Activated CD4-positive, alpha-beta T cell treated with anti-CD3 and anti-CD28 coated beads, Interleukin-2, amount 50 U/mL, for 4 hours (primary cell): ENCODE measurements around the gene NTRK3.

Experiments used
- DNase-seq, 2 experiments: peaks; one replicate each; pipeline ENCODE4 v3.0.0-alpha.2; 2020

NTRK3 gene

DNA sequence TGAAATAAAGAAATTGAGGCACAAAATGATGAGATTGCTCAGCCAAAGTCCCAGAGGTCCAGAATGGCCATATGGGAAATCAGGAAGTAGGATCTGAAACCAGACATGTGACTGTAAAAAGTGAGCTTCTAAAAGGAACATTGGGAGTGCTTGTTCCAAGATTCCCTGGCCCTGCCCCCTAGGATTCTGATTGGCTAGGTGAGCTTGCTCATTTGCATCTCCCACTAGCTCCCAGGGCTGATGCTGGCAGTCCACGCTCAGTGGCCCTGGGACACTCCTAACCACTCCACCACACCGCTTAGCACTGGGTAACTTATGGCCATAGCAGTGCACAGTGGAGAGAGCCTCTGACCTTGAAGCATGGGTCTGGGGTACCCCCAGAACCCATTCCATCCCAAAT is 326.7 kb downstream of the NTRK3 start:
- no peak for DNase-seq

DNA sequence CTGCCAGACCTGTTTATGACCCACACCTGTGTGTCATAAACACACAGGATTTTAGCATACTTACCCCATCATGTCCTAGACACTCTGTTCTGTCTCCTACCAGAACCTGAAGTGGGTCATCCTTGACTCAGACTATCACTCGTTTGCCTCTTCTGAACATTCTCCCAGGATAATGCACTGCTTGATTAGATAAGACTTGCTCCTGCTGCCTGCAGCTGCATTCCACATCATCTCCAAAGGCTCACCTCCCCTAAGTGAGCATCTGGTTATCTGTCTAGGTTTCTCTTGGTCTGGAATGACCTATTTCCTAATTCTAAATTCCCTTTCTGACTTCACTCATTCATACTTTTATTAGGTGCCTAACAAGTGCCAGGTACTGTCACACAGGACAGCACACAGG is 332.1 kb downstream of the NTRK3 start:
- DNase-seq = no peak

DNA sequence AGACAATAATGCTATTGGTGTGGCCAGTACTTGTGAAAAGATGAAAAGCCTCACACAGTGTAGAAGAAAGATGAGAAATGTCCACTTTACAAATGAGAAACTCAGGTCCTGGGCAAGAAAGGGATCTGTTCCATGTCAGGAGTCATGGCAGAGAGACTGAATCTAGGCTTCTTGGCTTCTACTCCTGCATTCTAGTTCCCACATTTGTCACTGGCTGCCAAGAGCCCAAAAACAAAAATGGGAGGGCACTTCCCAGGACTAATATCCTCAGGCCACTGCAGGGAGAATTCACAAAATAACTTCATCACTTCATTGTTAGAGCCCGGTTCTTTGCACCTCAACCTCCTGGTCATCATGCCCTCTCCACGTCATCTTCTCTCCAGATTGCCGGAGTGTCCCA is 337.5 kb downstream of the NTRK3 start:
- no peak for DNase-seq

DNA sequence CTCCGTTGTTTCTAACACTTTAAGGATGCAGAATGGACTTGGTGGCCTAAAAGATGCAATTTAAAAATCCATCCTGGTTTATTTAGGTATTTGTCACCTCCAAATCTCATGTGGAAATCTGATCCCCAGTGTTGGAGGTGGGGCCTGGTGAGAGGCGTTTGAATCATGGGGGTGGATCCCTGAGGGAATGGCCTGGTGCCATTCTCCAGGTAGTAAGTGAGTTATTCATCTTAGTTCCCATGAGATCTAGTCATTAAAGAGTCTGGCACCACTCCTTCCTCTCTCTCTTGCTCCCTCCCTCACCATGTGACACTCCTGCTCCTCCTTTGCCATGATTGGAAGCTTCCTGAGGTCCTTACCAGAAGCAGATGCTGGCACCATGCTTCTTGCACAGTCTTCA is 339.1 kb downstream of the NTRK3 start:
- DNase-seq = no peak

DNA sequence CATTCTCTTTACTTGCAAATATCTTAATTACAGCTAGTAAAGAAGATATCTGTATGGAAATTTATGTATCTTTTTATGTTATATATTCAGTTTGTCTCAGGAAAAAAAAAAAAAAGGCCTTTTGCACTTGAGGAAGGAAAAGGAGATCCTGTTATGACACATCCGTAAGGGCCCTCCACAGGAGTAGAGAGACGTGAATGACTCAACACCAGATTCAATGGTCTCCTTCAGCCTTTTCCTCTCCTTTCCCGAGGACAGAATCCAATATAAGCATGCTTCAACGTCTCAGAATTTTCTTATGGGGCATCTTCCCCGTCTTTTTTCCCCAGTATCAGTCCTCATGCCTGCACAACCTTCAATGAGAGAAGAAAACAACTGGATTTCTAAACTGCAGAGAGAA is 340.3 kb downstream of the NTRK3 start:
- DNase-seq = no peak

DNA sequence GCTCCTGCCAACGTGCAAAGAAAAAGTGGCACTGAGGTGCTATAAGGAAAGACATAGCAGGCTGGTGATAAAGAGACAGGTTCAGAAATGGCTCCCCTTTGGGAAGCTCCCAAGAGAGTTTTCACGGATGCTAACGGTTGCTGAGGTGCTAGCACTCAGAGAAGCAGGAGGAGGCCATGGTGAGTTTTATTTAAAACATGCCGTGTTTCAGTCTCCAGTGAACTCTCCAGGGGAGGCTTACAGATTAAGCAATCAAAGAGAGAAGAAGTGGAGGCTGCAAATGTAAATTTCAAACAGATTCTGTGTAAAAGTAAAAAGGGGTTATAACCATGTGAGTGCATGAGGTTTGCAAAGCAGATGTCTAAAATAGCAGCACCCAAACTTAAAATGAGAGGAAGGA is 346.2 kb downstream of the NTRK3 start:
- DNase-seq = no peak

DNA sequence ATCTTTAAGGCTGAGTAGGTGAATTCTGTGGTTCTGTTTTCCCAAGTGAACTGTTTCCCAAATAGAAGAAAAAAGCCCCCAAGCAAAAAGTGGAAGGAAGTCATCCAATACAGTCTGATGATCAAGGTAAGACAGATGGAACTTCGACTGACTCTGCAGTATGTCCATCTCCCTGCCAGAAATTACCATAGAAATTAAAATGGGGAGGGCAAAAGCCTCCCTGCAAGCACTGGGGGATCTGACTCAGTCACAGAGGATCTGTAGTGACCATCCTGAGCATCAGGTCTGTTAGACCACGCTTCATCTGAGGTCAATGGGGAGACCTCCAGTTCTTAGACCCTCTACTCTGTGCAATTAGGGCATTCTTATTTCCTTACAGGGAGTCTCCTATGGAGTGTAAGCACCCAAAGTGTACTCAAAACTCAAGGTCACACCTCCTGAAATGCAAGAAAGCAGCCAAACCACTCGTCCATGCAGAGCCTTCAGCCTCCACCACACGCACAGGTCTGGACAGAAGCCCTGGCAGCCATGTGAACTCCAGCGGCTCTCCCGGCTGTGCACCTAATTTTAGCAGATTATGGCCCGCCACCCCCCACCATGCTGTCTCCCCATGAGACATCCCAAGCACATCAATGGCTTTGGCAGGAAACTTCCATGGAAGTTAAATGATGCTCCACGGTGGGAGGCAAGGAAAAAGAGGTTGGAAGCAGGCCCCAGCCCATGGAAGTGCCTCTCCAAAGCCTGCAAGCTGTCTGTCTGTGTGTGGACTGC is 348.7 kb downstream of the NTRK3 start:
- no peak for DNase-seq

DNA sequence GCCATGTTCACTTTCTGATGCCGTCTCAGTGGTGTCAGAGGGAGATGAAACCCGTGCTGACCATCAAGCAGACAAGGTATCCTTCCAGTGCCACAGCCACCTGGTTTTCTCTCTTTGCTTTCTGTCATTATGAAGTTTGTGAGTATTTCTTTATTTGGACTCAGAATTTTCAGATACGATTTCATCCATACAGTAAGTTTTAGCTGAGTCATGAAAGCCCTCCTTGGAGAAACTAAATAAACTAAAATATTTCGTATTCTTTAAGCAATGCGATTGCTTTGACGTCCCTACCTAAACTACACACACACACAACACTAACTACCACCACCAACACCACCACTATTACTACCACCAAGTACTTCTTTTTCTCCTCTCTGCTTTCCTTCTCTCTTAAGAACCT is 350.1 kb downstream of the NTRK3 start:
- no peak for DNase-seq

DNA sequence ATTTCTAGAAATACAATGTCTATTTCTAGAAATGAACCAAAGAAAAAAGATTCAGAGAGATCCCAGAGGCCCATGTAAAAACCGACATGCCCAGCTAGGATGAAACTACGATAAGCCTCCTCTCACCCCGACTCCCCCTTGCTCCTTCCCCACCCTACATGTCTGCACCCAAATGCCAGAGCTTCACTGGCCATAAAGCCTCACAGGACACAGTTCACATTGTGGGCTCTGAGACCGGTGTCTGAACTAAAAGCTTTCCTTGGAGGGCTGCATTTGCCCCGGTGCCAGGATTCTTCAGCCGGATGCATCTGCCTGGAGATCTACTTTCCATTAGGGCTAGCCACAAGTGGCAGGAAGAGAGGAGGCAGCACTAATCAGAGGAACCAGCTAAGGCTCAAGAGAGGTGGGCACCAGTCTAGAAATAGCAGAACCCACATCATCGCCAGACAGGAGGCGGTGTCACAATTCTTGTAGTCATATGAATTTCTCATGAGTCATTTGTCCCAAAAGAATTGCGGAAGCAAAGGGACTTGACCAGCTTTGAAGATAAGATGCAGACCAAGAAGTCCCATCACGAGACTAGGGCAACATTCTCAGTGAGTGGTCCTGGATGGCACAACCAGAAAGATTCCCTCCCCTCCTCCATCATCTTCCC is 353.6 kb downstream of the NTRK3 start:
- DNase-seq = no peak

DNA sequence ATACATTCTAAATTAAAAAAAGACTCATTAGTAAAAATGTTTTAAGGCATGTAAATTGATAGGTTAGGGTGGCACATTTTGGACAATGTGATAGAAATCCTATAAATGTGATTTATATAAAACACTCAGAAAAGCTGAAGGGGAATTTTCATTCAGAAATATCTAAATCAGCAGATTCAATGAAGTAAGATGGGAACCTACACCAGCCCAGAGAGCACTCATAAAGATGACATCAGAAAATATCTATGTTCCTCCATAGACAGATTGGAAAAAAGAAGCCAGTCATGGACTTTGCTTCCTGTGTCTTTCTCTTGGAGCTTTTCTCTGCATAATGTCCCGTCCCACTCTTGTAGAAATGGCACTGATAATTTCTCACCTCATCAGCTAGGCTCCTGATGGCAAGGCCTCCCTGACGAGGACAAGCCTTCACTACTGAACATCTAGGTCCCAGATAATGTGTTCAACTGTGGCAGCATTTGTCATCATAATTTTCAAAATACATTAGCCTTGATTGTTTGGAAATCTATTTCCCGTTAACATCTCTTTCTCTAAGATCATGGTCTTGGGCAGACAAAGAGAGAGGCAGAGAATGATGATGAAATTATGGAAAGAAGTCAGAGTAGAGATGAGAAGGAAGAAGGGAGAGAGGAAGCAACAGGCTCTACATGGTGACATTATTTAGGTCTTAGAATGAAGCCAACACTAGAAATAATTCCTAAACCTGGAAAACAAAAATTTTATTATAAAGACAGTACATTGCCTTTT is 354.4 kb downstream of the NTRK3 start:
- no peak for DNase-seq

DNA sequence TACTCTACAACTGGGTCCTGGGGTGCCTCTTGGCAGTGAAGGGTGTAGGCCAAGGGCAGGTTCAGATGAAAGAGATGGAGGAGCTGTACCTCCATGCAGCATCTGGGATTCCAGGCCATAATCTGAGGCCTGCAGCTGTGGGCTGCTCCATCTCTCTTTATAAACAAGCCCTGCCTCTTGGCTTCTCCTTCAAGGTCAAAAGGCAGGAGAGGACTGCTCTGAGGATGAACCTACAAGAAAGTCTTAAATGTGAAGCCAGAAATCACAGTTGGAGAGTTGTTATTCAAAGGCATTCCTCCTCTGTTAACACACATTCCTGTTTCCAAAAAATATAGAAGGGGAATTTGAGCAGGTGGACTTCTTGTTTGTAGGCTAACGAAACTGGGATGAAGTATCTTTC is 355.5 kb downstream of the NTRK3 start:
- no peak for DNase-seq

DNA sequence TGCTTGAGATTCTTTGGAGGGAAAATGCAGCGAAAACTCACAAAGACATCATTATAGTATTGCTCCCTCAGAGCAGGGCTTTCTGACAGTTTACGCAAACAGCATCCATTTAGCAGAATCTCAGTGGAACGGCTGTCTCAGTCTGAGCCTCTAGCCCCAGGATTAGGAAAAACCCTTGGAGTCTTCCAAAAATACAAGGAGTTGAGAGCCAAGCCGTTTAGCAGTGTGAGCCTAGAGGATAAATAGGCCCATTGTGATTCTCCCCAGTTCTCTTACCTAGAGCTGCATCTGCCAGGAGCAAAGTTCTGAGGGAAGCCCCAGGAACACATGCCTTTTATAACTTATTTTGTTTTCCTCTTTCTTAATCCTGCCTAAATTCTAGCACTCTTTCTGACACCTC is 359.6 kb downstream of the NTRK3 start:
- DNase-seq = no peak

DNA sequence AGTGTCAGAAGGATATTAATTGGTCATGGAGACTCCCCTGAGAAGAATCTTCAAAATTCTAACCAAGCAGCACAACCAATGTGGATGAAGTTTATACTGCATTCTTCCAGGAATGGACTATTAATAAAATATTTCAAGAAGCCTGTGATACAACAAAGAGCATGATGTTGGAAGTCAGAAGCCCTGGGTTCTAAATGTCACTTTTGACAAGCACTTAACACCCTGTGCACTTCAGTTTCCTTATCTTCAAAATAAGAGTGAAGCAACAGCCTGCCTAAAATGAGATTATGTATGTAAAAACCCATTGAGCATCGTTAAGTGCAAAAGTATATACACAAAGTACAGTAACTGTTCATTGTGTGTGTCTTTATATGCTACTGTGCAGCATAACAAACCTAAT is 369.4 kb downstream of the NTRK3 start:
- no peak for DNase-seq

DNA sequence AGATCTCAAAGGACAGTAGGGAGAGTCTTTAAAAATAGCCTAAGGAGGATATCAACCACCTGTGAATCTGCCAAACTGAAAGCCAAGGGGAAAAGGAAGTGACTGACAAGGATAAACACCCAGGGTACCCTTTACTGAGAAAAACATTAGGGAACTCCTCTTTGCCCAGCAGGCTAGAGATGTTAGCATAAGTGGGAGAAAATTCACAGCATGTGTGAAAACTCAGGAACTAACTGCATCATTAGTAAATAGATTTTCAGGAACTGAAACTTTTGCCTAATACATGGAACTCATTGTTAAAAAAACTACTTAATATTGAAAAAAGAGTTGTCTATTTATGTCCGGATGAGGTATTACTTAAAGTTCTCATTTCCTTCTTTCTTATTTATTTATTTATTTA is 375.5 kb downstream of the NTRK3 start:
- no peak for DNase-seq

DNA sequence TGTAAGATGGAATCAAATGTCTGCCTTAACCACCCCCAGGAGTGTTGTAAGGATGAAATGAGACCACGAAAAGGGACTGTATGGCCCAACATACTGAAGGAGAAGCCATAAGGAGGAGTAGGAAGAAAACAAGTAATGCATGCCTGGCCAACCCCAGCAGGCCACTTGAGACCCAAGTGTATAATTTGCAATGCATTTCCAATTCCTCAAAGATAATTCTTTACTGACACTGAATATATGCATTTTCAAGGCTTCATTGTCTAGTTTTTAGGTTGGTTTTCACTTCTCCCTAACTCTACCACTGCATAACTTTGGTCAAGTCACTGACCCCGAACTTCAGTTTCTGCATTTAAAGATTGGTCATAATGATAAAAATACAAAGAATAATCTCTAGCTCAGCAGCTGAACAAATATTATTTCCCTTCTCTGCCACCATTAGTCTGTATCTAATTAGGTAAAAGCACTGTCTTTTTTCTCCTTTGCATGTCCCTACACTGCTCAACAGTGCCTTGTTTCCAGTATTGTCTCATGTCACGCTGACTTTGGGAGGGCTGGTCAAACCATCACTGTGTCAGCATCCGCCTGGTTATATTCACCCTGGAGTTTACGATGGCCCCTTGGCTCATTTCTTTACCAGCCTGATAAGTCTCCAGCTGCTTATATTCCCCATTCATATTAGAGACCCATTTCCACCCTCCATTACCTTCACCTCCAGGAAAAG is 378.6 kb downstream of the NTRK3 start:
- no peak for DNase-seq

DNA sequence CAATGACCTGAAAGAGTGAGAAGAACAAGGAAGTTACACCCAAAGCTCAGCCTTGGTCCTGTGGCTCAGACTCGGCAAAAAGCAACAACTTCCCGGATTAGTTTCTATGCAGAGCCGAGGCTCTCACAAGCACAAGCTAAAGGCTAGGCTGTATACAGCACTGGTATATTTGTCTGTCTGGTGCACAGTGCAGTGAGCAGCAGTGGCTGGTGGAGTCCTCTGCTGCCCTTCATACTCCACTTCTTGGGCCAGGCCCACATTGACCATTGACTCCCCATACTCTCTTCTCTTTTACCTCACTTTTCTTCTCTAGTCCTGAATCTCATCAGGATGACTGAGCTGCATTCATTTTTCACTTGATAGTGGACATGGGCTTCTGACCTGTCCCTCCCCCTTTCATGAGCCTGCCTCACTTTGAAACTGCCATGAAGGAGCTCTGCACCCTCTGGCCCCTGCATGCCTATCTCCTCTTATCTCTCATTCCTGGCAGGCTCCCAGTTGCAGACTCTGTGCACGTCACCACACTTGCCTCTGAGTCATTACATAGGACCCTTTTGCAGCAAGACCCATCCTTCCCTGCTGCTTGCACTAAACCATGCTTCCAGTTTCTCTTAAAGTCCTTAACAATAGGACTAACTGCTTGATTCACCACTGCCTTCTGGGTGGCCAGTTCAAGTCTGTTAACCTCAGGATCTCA is 379.3 kb downstream of the NTRK3 start:
- DNase-seq = no peak

DNA sequence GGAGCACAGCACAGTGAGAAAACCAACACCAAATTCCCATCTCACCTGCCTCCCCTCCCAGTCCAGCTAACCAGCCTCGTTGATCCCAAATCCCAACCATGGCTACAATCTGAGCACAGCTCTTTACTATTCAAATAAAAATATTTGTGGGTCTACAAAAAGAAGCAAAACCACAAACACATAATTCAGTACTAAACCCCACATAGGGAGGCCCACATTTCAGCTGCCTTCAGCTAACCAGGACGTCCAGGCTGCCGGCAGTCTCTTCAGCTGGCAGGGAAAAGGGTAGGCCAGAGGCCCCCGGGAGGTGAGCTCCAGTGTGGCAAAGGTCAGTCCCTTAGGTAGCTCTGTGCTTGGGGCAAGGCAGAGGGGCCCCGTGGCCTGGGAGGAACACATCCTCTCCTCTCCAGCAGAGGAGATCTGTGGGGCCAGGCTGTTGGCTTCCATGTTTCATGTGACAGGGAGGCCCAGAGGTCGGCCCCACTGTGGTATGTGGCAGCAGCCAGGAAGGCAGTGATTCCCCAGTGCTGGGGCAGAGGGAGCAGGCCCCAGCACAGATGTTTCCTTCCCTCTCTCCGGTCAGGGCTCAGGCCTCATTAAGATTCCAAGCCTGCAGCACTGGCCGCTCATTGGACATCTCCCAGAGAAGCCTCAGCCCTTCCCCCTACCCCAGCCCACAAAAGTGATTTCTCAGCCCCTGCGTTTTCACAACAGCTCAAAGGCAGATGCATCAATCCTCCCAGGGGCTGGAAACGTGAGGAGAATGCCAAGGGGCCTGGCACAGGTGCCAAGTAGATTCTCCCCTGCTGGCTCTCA is 381.4 kb downstream of the NTRK3 start:
- no peak for DNase-seq

DNA sequence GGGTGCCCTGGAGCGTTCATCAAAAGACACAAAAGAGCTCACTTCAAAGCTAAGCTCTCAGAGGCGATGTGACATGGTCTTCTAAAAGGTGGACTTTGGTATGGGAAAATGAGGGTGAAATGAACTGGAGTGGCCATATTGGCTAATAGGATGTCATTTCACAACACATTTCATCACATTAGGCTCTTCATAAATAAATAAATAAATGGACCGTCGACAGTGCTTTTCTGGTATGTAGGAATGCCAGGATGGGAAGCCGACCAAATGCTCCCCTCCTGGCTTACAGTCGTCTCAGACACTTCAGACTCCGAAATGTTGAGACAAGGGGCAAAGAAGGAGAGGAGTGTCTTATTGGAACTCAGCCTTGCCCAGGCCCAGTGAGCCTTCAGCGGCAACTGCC is 383.0 kb downstream of the NTRK3 start:
- DNase-seq = no peak

DNA sequence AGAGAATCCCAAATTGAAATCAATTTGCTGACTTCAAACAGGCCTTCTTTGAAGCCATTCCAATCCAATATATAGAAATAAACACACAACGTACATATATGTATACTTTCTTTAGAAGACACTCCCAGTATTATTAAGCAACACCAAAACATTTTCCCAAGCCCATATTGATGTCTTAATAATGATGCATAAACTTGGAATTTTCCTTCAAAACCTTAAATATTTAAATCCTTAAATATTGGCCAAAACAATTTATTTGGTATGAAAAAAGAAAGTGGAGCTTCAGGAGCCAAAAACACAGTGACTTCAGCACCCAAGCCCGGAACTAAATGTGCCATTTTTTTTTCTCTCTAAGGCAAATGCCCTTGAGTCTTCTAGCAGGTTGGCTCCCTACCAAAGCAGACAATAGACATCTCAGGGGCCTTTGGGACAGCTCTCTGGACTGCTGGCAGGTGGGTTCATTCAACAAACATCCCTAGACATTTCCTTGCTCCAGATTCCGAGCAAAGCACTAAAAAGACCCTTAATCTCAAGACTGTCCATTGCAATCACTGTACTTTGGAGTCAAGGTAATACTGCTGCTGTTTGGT is 384.7 kb downstream of the NTRK3 start:
- no peak for DNase-seq

DNA sequence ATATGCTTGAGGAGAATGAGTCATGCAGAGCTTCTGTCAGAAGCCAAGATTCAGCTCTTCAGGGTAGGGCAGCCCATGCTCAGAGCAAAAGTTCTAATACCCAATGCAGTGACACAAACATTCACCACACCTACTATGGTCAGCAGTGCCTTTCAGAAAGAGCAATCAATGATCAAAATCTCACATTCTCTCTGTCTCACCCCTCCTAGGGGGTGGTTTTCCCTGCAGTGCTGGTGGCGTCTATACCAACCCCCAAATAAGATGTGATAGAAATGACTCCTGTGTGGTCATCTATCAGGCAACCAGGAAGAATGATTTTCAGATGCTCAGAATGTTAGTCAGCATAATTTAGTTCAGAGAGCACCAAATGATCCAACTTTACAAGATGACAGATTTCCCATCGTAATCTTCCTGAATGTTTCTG is 385.3 kb downstream of the NTRK3 start:
- no peak for DNase-seq

DNA sequence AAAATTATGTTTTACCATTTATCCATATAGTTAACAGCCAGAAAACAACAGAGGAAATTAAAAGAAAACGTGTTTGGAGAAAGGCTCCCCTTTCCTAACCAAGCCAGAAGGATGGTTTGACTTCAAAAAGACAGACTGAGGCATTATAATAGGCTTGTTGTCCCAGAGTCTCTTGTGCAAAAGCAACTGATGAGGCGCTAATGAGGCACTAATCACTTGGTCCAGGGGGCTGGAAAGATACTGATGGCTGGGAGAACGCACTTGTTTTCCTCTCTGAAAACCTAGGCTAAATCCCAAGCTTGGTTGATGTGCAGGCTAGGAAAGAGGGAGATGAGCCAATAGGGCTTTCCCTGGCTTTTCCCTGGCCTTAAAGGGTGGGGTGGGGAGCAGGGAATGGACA is 389.6 kb downstream of the NTRK3 start:
- DNase-seq = no peak
